RKO (cell line): ENCODE measurements around the gene WDR6.
"Not testable (repeated sequence)": the region's sequence is repeated elsewhere in the genome, so short reads cannot be mapped to it uniquely, and the experiment has no call there.

Experiments used
- DNase-seq: peaks from one replicate; pipeline ENCODE4 v3.0.0-alpha.2; 2016; ENCODE audit warnings: low spot score

Gene WDR6

GRCh38 chr3:48990636-48991469, 16.3 kb upstream of the WDR6 start:
- peak; percentile 44 for DNase-seq

GRCh38 chr3:48991851-48992545, 15.2 kb upstream of the WDR6 start:
- no peak for DNase-seq

GRCh38 chr3:48993834-48994233, 13.4 kb upstream of the WDR6 start:
- DNase-seq = no peak

GRCh38 chr3:48996640-48997039, 10.6 kb upstream of the WDR6 start:
- DNase-seq = no peak

- DNase-seq = no peak
These were observed 10.0 kb upstream of the WDR6 start for GRCh38 chr3:48997102-48997635.

- DNase-seq = no peak
These were observed 9.2 kb upstream of the WDR6 start for GRCh38 chr3:48997714-48998637.

- DNase-seq = no peak
These were observed 7.9 kb upstream of the WDR6 start for GRCh38 chr3:48999085-48999858.

GRCh38 chr3:49001155-49001554, 6.0 kb upstream of the WDR6 start:
- no peak for DNase-seq

GRCh38 chr3:49004352-49005302, 2.6 kb upstream of the WDR6 start:
- no peak for DNase-seq

- DNase-seq = no peak
These were observed 1.9 kb upstream of the WDR6 start for GRCh38 chr3:49005303-49005680.

GRCh38 chr3:49005998-49006397, 1.2 kb upstream of the WDR6 start:
- no peak for DNase-seq

- no peak for DNase-seq
These were observed 653 bp upstream of the WDR6 start for GRCh38 chr3:49006408-49007067.

- DNase-seq = peak; percentile 81
These were observed 759 bp downstream of the WDR6 start for GRCh38 chr3:49007771-49008528.

GRCh38 chr3:49008627-49009026, 1.4 kb downstream of the WDR6 start:
- DNase-seq = not testable (repeated sequence)

GRCh38 chr3:49009396-49009795, 2.2 kb downstream of the WDR6 start:
- DNase-seq = no peak

- DNase-seq = no peak
These were observed 5.3 kb downstream of the WDR6 start for GRCh38 chr3:49012441-49013017.

GRCh38 chr3:49013113-49013737, 6.0 kb downstream of the WDR6 start:
- no peak for DNase-seq
